DND-41 (cell line): ENCODE data around the gene HMMR.

ENCODE experiments used
- EZH2 ChIP-seq: IDR thresholded peaks from 3 replicates; pipeline ENCODE4 v1.6.1; 2012; ENCODE audit warnings: borderline replicate concordance, low read depth, mild to moderate bottlenecking, moderate library complexity, low read length, inconsistent platforms; ENCODE audit not compliant: severe bottlenecking
- TF ChIP-seq, protein P1 (sequence below): IDR thresholded peaks from 2 replicates; pipeline ENCODE4 v1.5.1; 2012; ENCODE audit warnings: borderline replicate concordance, low read length, moderate library complexity, mild to moderate bottlenecking; ENCODE audit not compliant: poor library complexity, severe bottlenecking; ENCODE audit errors: extremely low read depth

DNA sequence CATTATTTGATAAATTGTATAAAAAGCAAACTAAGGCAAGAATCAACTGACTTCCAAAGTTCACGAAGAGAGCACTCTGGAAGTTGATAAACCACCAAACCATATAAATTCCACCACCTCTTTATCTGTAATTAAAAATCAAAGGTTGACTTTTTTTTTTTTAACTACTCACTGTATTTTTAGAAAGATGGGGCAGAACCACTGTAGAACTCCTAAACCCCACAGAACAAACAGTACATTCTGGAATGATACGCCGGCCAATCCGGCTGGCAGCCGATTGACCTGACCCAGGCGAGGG, 23.5 kb upstream of the HMMR start:
- TF ChIP-seq, protein P1, sequence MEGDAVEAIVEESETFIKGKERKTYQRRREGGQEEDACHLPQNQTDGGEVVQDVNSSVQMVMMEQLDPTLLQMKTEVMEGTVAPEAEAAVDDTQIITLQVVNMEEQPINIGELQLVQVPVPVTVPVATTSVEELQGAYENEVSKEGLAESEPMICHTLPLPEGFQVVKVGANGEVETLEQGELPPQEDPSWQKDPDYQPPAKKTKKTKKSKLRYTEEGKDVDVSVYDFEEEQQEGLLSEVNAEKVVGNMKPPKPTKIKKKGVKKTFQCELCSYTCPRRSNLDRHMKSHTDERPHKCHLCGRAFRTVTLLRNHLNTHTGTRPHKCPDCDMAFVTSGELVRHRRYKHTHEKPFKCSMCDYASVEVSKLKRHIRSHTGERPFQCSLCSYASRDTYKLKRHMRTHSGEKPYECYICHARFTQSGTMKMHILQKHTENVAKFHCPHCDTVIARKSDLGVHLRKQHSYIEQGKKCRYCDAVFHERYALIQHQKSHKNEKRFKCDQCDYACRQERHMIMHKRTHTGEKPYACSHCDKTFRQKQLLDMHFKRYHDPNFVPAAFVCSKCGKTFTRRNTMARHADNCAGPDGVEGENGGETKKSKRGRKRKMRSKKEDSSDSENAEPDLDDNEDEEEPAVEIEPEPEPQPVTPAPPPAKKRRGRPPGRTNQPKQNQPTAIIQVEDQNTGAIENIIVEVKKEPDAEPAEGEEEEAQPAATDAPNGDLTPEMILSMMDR: no peak
- no peak for TF ChIP-seq EZH2
